GM12874 (cell line): Measurements from ENCODE around the gene CHD3.

Source experiments
- TF ChIP-seq, protein P1 (sequence below): IDR thresholded peaks from 2 replicates; pipeline ENCODE4 v1.5.1; 2011; ENCODE audit warnings: low read depth, mild to moderate bottlenecking, control low read depth, low read length, moderate library complexity; ENCODE audit not compliant: insufficient read depth

CHD3 gene

DNA sequence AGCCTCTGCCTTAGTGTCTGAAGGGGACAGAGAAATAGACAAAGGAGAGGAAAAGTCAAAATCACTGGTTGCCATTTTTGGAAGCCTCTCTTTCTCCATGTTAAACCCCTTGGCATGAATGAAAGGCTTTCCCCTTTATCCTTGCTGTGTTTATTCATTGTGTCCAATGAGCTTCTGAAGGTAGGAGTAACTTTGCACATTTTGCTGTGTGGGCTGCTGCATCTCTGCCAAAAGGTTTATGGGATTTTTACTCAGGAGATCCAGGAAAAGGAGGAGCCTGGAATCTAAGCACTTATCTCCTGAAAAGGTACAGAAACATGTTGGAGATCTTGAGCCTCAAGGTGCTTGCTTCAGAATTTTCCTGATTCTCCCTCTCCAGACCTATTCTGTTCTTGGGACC is 47.3 kb downstream of the CHD3 start:
- TF ChIP-seq, protein P1, sequence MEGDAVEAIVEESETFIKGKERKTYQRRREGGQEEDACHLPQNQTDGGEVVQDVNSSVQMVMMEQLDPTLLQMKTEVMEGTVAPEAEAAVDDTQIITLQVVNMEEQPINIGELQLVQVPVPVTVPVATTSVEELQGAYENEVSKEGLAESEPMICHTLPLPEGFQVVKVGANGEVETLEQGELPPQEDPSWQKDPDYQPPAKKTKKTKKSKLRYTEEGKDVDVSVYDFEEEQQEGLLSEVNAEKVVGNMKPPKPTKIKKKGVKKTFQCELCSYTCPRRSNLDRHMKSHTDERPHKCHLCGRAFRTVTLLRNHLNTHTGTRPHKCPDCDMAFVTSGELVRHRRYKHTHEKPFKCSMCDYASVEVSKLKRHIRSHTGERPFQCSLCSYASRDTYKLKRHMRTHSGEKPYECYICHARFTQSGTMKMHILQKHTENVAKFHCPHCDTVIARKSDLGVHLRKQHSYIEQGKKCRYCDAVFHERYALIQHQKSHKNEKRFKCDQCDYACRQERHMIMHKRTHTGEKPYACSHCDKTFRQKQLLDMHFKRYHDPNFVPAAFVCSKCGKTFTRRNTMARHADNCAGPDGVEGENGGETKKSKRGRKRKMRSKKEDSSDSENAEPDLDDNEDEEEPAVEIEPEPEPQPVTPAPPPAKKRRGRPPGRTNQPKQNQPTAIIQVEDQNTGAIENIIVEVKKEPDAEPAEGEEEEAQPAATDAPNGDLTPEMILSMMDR, result no peak

DNA sequence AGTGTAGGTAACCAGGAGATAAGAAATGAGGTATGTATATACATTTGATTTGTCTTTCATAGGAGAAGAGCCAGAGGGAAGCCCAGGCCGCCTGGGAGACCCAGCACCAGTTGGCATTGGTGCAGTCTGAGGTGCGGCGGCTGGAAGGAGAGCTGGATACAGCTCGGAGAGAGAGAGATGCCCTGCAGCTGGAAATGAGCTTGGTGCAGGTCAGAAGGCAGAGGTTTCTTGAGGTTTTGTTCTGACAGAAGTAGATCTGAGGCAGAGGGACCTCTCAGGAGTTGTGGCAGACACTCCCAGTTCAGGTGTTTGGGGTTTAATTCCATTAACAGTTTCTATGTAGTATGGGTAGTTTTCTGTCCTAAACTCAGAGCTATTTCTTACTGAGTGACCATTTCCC is 51.4 kb downstream of the CHD3 start:
- TF ChIP-seq, protein P1, result no peak

DNA sequence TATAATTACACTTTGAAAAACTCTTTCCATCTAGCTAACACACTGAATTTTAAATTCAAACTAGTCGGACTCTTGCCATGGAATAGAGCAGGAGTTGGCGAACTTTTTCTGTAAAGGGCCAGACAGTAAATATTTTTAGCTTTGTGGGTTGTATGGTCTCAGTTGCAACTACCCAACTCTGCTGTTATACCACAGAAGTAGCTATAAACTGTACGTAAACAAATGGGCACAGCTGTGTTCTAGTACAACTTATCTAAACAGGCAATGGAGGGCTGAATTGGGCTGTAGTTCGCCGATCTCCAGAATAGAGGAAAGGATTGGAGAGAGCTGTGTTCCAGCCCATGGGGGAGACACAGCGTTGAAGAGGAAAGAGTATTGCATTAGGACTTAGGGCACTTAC is 52.2 kb downstream of the CHD3 start:
- TF ChIP-seq, protein P1, result no peak

DNA sequence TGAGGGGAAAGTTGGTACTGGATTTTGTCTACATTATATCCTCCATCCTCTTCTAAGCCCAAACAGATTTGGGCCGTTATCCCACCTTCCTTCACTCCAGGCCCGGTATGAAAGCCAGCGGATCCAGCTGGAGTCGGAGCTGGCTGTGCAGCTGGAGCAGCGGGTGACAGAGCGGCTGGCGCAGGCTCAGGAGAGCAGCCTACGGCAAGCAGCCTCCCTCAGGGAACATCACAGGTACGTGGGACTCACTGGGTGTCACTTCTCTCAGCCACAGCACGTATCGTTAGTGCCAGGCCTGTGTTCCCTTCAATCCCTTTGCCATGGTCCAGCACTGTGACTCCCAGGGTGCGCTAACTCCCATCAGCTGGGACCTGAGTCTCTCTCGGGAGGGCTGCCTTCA is 54.7 kb downstream of the CHD3 start:
- TF ChIP-seq, protein P1, result no peak

DNA sequence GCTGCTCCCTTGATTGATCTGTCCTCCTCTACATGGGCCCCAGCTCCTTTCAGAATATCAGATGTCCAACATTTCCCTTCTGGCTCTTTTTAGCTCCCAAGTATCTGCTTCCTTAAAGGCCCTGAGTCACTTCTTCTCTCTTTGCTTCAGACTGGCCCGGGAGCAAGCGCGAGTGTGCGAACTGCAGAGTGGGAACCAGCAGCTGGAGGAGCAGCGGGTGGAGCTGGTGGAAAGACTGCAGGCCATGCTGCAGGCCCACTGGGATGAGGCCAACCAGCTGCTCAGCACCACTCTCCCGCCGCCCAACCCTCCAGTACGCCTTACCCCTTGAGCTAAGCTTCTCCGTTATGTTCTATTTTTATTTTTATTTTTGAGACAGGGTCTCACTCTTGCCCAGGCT is 55.7 kb downstream of the CHD3 start:
- TF ChIP-seq, protein P1, result no peak

DNA sequence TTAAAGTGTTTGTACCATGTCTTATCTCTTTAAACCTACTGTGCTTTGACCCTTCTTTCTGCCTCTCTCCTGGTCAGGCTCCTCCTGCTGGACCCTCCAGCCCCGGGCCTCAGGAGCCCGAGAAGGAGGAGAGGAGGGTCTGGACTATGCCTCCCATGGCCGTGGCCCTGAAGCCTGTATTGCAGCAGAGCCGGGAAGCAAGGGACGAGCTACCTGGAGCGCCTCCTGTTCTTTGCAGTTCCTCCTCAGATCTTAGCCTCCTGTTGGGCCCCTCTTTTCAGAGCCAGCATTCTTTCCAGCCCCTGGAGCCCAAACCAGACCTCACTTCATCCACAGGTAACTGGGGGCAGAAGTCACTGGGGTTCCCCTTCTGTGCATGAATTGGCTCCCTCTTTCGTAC is 57.1 kb downstream of the CHD3 start:
- TF ChIP-seq, protein P1, result no peak

DNA sequence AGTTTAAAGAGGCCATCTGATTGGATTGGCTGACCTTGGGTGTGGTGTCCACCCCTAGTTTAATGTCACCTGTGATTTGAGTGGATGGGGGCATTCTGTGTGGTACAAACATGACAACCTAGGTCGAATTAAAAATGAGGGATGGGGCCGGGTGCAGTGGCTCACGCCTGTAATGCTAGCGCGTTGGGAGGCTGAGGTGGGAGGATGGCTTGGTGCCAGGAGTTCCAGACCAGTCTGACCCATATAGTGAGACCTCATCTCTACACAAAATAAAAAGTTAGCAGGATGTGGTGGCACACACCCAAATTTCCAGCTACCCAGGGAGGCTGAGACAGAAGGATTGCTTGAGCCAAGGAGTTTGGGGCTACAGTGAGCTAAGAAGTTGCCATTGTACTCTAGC is 57.9 kb downstream of the CHD3 start:
- TF ChIP-seq, protein P1, result no peak

DNA sequence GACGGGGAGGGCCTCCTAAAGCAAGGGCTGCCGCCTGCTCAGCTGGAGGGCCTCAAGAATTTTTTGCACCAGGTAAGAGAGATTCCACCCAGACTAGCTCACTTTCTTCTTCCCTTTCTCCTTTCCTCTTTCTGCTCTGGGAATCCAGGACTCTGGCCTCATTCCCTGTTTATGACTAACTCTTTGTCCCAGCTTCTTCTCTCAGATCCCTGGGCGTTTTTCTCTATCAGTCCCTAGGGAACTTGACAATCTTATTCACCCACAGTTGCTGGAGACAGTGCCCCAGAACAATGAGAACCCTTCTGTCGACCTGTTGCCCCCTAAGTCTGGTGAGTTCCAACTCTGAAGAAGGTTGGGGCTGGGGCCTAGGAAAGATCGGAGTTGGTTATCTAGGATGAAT is 59.1 kb downstream of the CHD3 start:
- TF ChIP-seq, protein P1, result no peak
